IMR-90 (cell line): ENCODE measurements around the gene SDC3.

Experiments used
- BHLHE40 ChIP-seq: fragments of 150-350 bp; IDR thresholded peaks from 2 replicates; pipeline ENCODE4 v1.6.1; 2016; ENCODE audit warnings: mild to moderate bottlenecking, low read depth, low read length
- CEBPB ChIP-seq: IDR thresholded peaks from 2 replicates; pipeline ENCODE4 v1.6.1; 2012; ENCODE audit warnings: low read depth, low read length, improper control_type of control experiment
- CTCF ChIP-seq: conservative IDR thresholded peaks from 2 replicates; pipeline ENCODE4 v1.5.1; 2012; ENCODE audit warnings: mild to moderate bottlenecking, low read depth, low read length, improper control_type of control experiment
- FOS ChIP-seq: fragments of 150-350 bp; IDR thresholded peaks from 2 replicates; pipeline ENCODE4 v1.6.1; 2016; ENCODE audit warnings: low read depth, low read length
- MAFK ChIP-seq: IDR thresholded peaks from 2 replicates; pipeline ENCODE4 v1.6.1; 2012; ENCODE audit warnings: low read depth, low read length, improper control_type of control experiment
- MXI1 ChIP-seq: IDR thresholded peaks from 2 replicates; pipeline ENCODE4 v1.6.1; 2012; ENCODE audit warnings: low read depth, mild to moderate bottlenecking, low read length, moderate library complexity, borderline replicate concordance
- NFE2L2 ChIP-seq: fragments of 150-350 bp; IDR thresholded peaks from 2 replicates; pipeline ENCODE4 v1.6.1; 2016; ENCODE audit warnings: low read depth, mild to moderate bottlenecking, low read length
- POLR2A ChIP-seq: IDR thresholded peaks from 2 replicates; pipeline ENCODE4 v1.6.1; 2012; ENCODE audit warnings: mild to moderate bottlenecking, low read depth, low read length
- RAD21 ChIP-seq: IDR thresholded peaks from 2 replicates; pipeline ENCODE4 v1.6.1; 2012; ENCODE audit warnings: low read length, improper control_type of control experiment
- RCOR1 ChIP-seq: IDR thresholded peaks from 2 replicates; pipeline ENCODE4 v1.6.1; 2012; ENCODE audit warnings: mild to moderate bottlenecking, low read length, improper control_type of control experiment; ENCODE audit not compliant: insufficient replicate concordance
- RFX5 ChIP-seq: IDR thresholded peaks from 2 replicates; pipeline ENCODE4 v1.8.0; 2012; ENCODE audit warnings: low read depth, mild to moderate bottlenecking, low read length, moderate library complexity
- SMC3 ChIP-seq: fragments of 150-350 bp; IDR thresholded peaks from 2 replicates; pipeline ENCODE4 v1.6.1; 2016; ENCODE audit warnings: low read depth, mild to moderate bottlenecking, antibody characterized with exemption, low read length, moderate library complexity
- USF2 ChIP-seq: fragments of 150-350 bp; IDR thresholded peaks from 2 replicates; pipeline ENCODE4 v1.6.1; 2017; ENCODE audit warnings: mild to moderate bottlenecking, antibody characterized with exemption, low read length, low read depth
- TF ChIP-seq, protein P1 (sequence below): fragments of 150-350 bp; IDR thresholded peaks from 2 replicates; pipeline ENCODE4 v1.6.1; 2016; ENCODE audit warnings: low read depth, mild to moderate bottlenecking, low read length, moderate library complexity, borderline replicate concordance

DNA sequence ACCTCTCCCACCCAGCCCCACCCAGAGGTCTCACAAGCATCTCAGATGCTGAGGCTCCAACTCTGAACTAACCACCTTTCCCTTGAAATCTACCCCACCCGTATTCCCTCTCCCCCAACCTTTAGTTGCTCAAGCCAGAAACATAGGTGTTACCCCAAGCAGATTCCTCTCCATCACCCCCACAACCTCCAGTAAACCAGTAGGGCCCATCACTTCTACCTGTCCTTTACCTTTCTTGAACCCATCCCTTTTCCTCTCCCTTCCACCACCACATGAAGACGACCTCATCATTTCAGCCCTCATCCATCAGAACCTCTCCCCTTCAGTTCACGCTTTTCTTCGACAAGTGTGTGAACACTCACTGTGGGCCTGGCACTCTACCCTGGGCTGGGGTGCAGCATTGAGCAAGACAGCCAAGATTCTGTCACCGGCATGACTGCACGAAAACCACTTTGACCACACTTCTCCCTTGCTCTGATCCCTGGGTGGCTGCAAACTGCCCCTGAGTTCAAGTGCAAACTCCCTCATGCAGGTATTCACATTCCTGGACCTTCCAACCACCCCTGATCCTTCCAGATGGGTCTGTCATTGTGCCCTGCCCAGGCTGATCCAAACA is 85.5 kb downstream of the SDC3 start:
- TF ChIP-seq CTCF (no peak), RAD21 (no peak), MXI1 (no peak), BHLHE40 (no peak), POLR2A (no peak), USF2 (no peak), NFE2L2 (no peak), RCOR1 (no peak), RFX5 (no peak), CEBPB (peak; percentile 65), SMC3 (no peak), MAFK (no peak), FOS (no peak)
- TF ChIP-seq, protein P1, sequence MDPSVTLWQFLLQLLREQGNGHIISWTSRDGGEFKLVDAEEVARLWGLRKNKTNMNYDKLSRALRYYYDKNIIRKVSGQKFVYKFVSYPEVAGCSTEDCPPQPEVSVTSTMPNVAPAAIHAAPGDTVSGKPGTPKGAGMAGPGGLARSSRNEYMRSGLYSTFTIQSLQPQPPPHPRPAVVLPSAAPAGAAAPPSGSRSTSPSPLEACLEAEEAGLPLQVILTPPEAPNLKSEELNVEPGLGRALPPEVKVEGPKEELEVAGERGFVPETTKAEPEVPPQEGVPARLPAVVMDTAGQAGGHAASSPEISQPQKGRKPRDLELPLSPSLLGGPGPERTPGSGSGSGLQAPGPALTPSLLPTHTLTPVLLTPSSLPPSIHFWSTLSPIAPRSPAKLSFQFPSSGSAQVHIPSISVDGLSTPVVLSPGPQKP, result no peak
